HCEC 1CT (cell line): Measurements from ENCODE around the gene COMMD7.
A peak's percentile ranks its signal among the peaks of the same experiment; 100 is the strongest.
"Not testable (repeated sequence)": the region's sequence is repeated elsewhere in the genome, so short reads cannot be mapped to it uniquely, and the experiment has no call there.

Experiments used
- DNase-seq: peaks from one replicate; pipeline ENCODE4 v3.0.0-alpha.2; 2017

Gene COMMD7

DNA sequence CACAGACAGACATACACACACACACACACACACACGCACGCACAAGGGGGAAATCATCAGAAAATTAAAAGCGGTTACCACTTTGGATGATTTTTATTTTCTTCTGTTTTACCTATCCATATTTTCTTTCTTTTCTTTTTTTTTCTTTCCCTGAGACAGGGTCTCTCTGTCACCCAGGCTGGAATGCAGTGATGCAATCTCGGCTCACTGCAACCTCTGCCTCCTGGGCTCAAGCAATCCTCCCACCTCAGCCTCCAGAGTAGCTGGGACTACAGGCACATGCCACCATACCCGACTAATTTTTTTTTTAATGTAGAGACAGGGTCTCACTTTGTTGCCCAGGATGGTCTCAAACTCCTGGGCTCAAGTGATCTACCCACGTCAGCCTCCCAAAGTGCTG lies 14.8 kb downstream of the COMMD7 start:
- DNase-seq: not testable (repeated sequence)

DNA sequence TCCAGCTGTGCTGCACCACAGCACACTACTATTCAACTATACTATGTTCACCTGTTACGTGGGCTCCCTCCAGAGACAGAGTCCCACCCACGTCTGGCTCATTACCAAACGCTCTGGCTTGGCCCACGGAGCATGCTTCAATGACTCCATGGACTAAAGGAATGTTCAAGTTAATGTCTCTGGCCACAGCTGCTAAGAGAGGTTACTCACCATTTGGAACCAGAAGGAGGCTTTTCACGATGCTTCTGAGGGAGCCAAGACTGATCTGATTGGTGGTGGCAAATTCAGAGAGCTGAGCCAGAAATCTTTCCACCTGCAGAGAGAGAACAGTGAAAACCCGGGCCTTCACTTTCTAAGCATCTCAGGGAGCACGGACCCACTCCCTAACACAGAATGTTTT lies 15.6 kb downstream of the COMMD7 start:
- peak; percentile 79 for DNase-seq

DNA sequence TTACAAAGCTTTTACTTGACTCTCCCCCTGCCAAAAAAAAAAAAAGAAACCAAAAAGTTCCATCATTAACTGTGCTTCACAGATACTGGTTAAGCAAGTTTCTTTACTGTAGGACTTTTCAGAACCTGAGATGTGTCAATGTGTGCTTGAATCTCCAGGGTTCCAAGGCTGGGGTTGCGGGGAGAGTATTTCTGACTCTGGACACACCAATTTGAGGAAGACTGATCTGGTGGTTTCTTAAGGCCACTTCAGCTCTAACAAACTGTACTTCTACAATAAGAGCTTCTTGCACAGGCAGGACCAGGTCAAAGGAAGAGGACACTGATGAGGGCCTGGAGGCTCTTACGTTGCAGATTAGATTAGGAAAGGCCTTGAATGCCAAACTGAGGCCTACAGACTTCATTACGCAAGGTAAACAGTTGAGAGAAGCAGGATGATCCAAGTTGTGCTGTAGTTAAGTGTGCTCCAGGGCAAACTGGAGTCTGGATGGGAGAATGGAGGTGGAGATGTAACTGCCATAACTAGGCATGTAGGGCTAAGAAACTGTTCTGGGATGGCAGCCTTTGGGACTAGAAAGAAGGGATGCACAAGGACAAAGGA lies 24.4 kb downstream of the COMMD7 start:
- DNase-seq: no peak

DNA sequence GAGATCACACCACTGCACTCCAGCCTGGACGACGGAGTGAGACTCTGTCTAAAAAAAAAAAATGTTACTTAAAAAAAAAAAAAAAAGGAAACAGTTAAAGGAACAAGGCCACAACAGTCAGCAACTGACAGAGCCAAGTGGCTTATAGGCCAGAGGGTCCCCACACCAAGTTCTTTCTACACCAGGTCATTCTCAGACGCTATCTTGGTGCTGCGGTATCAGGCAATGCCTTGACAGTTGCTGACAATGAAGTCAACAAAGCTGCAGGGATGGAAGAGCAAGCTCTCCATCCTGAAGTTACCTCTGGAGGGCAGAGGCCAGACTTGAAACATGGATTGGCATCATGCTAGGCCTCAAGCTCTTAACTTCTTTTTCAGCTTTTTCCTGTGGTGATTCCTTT lies 31.9 kb downstream of the COMMD7 start:
- DNase-seq: no peak

DNA sequence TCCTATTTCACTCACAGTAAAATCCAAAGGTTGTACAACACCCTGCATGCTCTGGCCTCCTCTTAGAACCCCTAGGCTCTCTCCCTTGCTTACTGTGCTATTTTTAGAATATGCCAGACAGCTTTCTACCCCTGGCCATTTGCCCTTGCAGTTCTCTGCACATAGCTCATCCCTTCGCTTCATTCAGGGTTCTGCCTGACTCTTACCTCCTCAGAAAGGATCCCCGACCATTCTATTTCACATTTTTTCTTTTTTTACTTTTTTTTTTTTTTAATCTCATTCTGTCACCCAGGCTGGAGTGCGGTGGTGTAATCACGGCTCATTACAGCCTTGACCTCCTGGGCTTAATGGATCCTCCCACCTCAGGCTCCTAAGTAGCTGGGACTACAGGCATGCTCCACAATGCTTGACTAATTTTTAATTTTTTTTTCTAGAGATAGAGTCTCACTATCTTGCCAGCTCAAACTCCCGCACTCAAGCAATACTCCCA lies 33.6 kb downstream of the COMMD7 start:
- DNase-seq: no peak

DNA sequence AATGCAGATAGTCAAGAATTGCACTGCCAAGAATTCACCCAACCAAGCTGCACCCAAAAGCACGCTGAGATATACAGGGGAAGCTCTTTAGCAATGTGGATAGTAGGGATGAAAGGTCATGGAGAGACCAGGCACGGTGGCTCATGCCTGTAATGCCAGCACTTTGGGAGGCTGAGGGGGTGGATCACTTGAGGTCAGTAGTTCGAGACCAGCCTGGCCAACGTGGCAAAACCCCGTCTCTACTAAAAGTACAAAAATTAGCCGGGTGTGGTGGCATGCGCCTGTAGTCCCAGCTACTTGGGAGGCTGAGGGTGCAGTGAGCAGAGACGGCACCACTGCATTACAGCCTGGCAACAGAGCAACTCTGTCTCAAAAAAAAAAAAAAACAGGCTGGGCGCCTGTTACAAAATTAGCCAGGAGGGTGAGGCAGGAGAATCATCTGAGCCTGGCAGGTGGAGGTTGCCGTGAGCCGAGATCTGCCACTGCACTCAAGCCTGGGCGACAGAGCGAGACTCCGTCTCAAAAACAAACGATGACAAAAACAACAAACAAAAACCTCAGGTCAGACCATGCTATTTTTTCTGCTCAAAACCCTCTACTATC lies 34.1 kb downstream of the COMMD7 start:
- not testable (repeated sequence) for DNase-seq

DNA sequence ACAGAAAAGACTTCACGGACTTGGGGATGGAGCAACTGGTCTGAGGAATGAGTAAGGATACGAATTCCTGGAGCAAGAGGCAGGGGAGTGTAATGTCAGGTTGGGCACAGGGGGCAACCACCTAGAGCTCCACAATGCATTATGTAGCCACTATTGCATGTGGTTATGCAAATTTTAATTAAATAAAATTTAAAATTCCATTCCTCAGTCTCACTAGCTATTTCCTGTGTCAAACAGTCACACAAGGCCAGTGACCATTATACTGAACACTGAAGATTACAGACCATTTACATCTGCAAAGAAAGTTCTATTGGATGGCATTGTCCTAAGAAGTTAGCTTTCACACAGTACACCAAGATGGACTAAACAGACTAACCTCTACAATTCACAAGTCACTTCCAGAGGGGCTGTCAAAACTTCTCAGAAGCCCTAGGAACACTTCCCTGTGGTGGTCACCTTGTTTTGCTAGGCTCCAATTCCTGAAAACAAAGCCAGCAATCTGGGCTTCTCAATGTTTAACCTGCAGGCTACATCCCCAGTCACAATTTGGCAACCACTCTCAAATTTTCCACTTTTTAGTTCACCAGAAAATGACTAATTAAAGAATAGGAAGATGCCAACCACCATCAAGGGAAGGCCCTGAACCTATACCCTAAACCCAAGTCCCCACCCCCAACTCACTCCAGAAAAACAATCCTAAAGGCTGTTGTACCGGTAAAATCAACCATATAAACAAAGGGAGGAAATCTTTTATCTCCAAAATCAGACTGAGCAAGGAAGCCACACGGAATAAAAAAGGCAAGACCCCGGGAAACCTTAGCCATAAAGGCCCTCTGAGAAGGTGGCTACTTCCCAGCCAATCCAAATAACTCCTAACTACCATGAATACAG lies 35.3 kb downstream of the COMMD7 start:
- DNase-seq: peak; percentile 26

DNA sequence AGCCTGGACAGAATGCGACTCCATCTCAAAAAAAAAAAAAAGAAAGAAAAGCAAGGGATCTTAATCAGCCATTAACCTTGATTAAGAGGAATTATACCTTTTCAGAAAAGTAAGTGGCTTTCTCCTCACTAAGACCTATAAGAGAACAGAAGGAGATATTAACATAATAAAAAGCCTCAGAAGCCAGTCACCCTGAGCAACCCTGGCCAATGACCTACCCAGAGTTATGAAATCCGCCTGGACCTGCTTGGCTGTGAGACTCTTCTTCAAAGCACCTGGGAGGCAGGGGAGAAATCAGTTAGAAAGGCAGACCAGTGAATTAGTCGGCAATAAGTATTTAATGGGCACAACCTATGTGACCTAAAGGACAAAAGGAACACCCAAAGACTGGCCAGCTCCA lies 36.8 kb downstream of the COMMD7 start:
- DNase-seq: no peak

DNA sequence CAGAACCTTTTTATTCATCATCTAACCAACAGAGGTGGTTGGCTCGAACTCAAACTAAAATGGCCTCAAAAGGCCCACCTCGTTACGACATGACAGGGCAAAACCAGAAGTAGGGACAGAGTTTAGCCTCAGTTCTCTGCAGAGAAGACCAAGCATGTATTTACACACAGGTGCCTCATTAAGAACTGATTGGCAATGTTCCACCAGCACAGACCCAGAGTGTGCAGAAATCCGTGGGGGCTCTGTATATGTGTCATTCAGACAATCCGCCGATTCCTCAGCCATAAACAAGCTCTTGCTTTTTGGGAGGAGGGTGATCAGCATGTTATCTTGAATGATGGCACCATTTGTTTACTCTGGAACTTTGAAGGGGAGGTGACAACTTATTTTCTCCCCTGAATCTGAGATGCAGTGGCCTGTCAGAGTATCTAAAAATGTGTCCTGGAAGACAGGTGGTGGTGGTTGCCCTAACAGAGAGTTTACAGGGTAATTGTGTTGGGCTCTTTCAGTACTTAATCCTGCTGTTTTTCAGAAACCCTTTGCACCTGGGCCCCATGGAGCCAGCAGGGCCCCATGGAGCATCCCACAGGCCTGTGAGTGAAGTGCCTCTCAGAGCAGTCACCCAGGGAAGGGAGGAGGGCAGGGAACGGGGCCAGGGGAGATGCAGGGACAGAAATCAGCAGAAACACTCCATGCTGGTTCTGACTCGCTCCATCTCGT lies 40.4 kb downstream of the COMMD7 start:
- no peak for DNase-seq

DNA sequence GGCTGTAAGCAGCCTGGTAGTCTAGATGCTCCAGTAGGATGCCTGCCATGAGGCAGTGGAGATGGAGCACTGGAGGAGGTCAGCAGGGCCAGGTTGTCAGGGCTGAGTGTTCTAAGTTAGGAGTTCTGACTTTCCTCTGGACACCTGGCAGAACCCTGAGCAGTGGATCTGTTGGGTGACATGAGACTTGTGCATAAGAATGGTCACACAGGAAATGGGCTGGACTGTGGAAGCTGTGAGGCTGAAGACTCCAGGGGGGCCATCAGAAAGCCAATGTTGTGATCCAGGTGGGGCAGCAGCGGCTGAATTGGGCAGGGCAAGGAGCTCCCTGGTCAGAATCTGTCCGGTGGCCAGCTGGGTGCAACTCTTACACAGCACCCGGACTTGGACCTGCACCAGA lies 45.7 kb downstream of the COMMD7 start:
- no peak for DNase-seq

DNA sequence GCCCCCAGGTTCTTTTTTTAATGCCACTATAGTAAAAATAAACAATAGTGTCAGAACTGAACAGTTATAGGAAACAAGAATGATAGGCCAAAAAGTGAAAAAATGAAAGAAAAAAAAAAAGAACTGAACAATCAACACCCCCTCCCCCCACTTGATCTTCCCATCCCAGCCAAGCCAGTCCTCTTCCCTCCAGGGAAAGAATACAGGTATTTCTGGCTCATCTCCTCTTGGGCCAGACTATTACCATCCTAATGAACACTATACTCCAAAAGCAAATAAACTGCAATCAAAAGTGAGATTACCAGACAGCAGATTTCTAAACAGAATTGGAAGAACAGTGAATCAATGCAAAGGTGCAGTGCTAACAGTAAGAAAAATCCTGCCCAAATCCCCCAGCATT lies 48.2 kb downstream of the COMMD7 start:
- DNase-seq: no peak

DNA sequence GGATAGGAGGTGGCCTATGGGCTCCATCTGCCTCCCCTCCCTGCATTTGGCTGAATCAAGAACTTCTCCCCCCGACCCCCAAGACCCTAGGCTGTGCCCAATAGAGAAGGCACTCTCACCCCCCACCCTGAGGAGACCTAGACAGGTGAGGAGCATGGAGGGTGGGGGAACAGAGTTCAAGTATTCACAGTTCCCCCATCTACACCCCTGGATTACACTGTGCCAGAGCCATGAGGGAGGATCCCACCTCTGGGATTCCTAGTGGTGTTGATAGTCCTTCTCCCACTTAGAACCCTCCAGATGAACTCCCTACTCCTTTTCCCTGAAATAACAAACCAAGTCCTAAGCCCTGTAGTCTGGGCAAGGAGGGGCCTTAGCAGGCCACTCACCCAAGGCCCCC lies 54.3 kb downstream of the COMMD7 start:
- not testable (repeated sequence) for DNase-seq

DNA sequence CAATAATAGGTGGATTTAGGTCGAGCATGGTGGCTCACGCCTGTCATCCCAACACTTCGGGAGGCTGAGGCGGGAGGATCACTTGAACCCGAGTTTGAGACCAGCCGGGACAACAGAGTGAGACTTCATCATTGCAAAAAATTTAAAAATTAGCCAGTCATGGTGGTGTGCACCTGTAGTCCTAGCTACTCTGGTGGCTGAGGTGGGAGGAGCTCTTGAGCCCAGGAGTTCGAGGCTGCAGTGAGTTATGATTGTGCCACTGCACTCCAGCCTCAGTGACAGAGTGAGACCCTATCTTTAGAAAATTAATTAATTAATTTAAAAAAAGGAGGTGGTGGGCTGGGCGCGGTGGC lies 56.1 kb downstream of the COMMD7 start:
- no peak for DNase-seq

DNA sequence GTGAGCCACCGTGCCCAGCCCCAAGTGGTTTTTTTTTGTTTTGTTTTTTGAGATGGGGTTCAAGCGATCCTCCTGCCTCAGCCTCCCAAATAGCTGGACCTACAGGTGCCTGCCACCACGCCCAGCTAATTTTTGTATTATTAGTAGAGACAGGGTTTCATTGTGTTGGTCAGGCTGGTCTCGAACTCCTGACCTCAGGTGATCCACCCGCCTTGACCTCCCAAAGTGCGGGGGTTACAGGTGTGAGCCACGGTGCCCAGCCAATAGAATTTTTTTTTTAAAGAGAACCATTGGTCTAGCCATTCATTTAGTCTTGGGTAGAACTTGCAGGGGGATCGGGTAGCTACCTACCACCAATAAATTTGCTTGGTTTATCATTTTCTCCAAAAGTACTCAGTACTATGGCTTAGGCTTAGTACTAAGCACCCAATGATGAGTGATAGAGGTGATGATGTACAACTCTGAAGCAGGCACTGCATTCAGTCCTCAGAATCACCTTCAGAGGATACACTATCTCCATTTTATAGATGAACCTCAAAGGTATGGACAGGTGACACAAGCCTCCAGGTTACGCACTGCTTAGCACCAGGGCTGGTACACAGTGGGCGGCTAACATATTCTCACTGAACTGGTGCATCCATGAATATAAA lies 56.6 kb downstream of the COMMD7 start:
- DNase-seq: no peak

DNA sequence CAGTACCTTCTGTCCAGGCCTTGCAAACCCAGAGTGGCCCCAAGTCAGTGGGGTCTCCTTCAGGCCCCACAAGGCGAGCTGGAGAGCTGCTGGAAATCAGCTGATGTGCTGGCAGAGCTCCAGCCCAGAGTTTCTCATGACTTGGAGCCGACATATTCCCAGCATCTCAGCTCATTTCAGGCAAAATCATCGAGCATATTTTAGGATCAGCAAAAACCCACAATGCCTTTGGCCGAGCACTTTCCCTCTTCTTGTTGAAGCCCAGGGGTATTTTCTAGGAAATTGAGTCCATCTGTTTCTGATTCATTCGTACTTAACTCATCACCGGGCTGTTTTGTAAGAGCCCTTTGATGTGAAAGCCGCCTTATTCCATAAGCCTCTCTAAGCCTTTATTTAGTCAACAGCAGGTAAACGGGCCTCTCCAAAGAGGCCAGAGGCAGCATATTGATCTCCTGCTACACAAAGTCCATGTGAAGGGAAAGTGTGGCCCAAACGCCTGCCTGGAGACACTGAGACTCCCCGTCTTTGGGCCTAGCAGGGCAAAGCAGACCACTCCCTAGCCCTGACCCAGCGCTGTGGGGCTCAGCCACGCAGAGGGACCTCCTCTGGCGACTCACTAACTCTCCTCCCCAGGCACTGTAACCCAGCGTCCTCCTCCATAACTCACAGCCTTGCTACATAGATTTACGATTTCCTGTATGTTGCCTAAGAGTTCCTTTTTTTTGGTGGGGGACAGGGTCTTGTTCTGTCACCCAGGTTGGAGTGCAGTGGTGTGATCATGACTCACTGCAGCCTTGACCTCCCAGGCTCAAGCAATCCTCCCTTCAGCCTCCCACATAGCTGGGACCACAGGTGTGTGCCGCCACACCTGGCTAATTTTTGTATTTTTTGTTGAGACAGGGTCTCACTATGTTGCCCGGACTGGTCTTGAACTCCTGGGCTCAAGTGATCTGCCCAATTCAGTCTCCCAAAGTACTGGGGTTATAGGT lies 57.4 kb downstream of the COMMD7 start:
- DNase-seq: peak; percentile 97

DNA sequence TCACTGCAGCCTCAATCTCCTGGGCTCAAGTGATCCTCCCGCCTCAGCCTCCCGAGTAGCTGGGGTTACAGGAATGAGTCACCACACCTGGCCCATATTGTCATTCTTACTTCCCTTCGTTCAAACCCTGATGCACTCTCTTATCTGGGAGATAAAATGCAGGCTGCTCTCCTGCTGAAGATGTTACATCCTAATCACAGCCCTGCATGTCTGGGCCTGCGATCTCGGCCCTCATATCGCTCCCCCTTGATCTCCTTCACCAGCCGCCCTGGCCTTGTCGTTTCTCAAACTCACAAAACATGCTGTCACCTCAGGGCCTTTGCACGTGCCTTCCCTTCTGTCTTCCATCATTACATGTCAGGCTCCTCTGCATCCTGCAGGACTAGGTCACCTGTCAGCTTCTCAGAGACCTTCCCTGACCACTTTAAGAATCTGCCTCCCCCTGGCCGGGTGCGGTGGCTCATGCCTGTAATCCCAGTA lies 60.7 kb downstream of the COMMD7 start:
- no peak for DNase-seq

DNA sequence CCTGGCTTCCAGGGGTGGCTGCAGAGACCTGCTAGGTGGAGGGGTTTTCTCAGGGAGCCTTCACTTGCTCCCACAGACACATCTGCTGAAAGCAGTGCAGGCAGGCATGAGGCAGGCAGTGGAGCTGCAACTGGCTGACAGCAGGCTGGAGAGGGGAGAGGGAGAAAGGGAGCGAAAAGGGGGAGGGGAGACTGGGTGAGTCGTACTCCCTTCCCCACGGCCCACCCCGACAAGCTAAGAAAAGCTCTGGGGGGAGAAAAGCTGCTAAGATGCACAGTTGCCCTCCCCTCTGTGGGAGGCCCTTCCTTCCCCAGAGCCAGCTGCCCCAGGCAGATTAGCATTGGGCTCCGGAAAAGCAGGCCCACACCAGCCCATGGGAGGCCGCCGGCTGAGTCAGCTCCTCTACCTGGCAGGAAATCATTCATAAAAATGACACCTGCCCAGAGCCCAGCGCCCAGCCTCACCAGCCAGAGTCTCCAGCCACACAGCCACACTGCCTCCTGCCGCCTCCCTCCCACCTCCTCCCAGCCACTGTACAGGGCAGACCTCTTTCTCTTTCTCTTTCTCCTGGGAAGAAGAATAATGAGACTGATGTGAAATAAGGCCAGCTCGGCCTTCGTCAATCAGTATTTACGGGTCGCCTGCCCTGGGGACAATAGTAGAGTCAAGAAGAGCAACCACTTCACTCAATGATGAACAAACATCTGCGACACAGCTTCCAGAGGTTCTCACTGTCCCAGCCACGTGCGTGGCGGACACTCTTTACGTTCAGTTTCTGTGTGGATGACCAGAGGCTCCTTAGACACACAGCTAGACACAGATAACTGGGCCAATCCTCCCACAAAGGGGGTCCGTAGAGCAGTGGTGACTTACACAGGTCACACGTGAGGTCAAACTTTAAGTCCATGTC lies 61.8 kb downstream of the COMMD7 start:
- DNase-seq: no peak

DNA sequence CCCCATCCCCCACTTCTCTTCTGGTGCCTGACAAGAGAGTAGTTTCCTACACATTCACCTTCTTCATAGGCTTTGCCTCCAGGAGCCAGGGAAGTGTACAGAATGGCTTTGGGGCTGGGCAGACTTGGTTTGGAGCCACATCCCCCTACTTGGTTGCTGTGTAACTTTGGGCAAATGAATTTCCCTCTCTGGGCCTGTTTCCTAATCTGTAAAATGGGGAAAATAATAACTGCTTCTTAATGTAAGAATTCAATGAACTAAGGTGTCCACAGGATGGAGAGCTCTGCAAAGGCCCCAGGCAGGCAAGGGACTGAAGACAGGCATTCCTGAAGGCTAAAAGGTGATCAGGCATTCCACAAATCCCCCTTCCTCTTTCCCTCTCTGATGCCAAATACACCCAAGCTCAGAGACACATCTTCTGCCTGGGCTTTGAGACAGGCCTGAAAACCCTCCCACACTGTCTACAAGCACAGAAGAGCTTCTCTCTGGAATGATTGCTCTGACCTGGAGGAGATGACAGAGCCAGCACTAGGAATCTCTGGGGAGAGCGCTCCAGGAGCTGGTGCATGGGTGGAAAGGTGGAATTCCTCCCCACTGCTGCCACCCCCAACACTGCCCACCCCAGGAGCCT lies 62.6 kb downstream of the COMMD7 start:
- DNase-seq: no peak

DNA sequence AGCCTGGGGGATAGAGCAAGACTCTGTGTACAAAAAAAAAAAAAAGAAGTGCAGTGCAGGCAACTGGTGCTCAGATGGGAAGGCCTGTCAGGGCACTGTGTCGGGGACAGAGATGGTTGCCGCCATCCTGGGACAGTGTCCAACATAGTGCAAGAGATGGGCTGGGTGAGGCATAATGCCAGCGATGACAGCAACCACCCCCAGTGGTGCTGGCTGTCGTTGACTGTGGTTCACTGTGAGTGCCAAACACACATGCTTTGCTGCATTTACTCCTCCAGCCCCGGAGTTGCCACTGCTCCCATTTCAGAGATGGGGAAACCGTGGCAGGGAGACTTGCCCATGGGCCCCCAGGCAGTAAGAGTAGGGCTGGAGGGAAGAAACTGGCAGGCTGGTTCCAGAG lies 64.3 kb downstream of the COMMD7 start:
- DNase-seq: no peak
